Endothelial cell of umbilical vein (primary cell): Measurements from ENCODE around the gene PRKCZ.

Source experiments
- CTCF ChIP-seq, 2 donors: IDR thresholded peaks; 1 replicate in 1 of 2; 2 replicates in 1 of 2; pipeline ENCODE4 v1.5.1; 2011; ENCODE audit warnings: low read length in 2 of 2, mild to moderate bottlenecking in 2 of 2, moderate library complexity in 2 of 2, control low read depth in 1 of 2, inconsistent platforms in 1 of 2, low read depth in 1 of 2; ENCODE audit not compliant: insufficient read depth in 1 of 2; ENCODE audit errors: extremely low read depth in 1 of 2
- EZH2 ChIP-seq: IDR thresholded peaks from 2 replicates; pipeline ENCODE4 v1.6.1; 2012; ENCODE audit warnings: borderline replicate concordance, low read depth, mild to moderate bottlenecking, moderate library complexity, low read length, inconsistent platforms; ENCODE audit not compliant: severe bottlenecking
- GATA2 ChIP-seq: IDR thresholded peaks from 2 replicates; pipeline ENCODE4 v1.7.0; 2011; ENCODE audit warnings: low read depth, mild to moderate bottlenecking, moderate library complexity, mixed read lengths, low read length; ENCODE audit not compliant: insufficient read length, insufficient read depth
- JUN ChIP-seq: IDR thresholded peaks from 2 replicates; pipeline ENCODE4 v1.6.1; 2011; ENCODE audit warnings: borderline replicate concordance, low read depth; ENCODE audit not compliant: insufficient read length, insufficient read depth
- MAX ChIP-seq: IDR thresholded peaks from 2 replicates; pipeline ENCODE4 v1.6.1; 2011; ENCODE audit not compliant: insufficient read depth, insufficient read length
- MYC ChIP-seq: IDR thresholded peaks from one replicate; pipeline ENCODE4 v1.6.1; 2011; ENCODE audit warnings: mild to moderate bottlenecking, low read depth, low read length
- POLR2A ChIP-seq: IDR thresholded peaks from 2 replicates; pipeline ENCODE4 v1.6.1; 2012; ENCODE audit warnings: low read depth, mild to moderate bottlenecking, control low read depth, low read length
- POLR2AphosphoS5 ChIP-seq: IDR thresholded peaks from 2 replicates; pipeline ENCODE4 v1.6.1; 2012; ENCODE audit warnings: low read depth, mild to moderate bottlenecking, control low read depth, low read length, moderate library complexity; ENCODE audit not compliant: insufficient read depth

GRCh38 chr1:2133039-2133878 is 83.0 kb downstream of the PRKCZ start:
- TF ChIP-seq POLR2AphosphoS5 (no peak), POLR2A (no peak), GATA2 (no peak), CTCF (IDR thresholded peaks at IDR 0.05; ENCODE audit: extremely low read depth in 1 of 2, insufficient read depth in 1 of 2, low read depth in 1 of 2, low read length in 2 of 2) (no peak), MYC (no peak), EZH2 (no peak), MAX (no peak), JUN (no peak)
